ENCODE data around the gene KRTAP5-3. TPM values are rescaled to one million over a fixed set of nuclear protein-coding genes. Genes with fewer than 3 reads are reported as not detected.
A peak's percentile ranks its signal among the peaks of the same experiment; 100 is the strongest.

The KRTAP5-3 gene
- total and polyA plus RNA-seq, 2 experiments from 2014 or later = not detected

DNA sequence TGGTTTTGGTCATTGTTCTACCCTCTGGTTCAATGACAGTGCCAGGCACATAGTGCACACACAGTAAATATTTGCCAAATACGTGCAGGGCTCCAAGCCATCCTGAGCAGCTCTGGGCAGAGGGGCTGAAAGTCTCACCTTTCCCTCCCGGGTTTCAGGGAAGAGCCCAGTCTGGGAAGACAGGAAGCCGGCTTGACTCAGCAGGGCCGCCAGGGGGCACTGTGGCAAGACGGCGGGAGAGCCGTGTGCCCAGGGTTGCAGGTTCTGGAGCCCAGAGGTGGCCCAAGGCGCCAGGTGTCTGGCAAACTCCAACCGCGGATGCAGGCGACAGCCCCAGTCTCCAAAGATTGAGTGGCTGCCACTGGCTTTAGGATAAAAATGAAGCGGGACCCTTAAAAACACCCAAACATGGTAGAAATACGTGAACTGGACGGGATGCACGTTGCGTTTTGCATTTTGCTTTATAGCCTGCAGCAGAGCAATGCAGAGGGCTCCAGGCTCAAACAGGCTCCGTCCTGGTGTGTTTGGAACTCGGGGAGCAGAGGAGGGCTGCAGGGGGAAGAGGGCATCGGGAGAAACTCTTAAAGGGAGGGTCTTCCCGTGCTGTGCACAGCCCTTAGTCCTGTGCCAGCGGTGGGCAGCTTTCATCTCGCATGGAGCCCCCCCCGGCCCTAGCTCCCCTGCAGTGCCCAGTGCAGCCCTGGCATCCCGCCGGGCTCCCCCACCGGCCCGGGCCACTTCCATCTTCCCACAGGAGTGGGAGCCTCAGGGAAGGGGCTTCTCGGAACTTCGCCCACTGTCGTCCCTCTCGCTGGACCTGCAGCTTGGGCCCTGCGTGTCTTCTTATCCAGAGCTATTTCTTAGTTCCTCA lies 32.0 kb upstream of the KRTAP5-3 start:
- Histone ChIP-seq H3K4me2 (ENCODE audit: unreplicated experiment) (no peak overlapping the region), H2AFZ (no peak overlapping the region), H3K27ac (no peak overlapping the region), H3K9ac (no peak overlapping the region), H3K4me1 (ENCODE audit: insufficient read depth) (no peaks in the 10 kb centered on the region), H3F3A (ENCODE audit: insufficient read depth) (no peaks in the 10 kb centered on the region), H3K79me2 (ENCODE audit: insufficient read depth) (no peaks in the 10 kb centered on the region), H3K36me3 (ENCODE audit: low read depth) (no peaks in the 10 kb centered on the region), H3K9me3 (ENCODE audit: low read depth) (no peaks in the 10 kb centered on the region), H3K27me3 (replicated peaks; ENCODE audit: insufficient read depth) (peaks cover 33% of the 10 kb centered on the region), H4K20me1 (ENCODE audit: insufficient read depth) (no peaks in the 10 kb centered on the region), H3K9me2 (ENCODE audit: insufficient read depth) (no peaks in the 10 kb centered on the region), H3K4me3 (no peak overlapping the region)
- in situ Hi-C loops (cut with MboI) = no loop called here
- TF ChIP-seq EZH2phosphoT487 (IDR thresholded peaks at IDR 0.05; ENCODE audit: insufficient read depth, low read depth) (no peak), EZH2 (IDR thresholded peaks at IDR 0.05; ENCODE audit: insufficient read depth, poor library complexity, severe bottlenecking) (no peak)
- 33 to 34% methylated on average over 32 of the region's 32 CpGs for WGBS, 2 experiments (ENCODE audit: low coverage in 1 of 2, low lambda C conversion rate in 2 of 2, missing lambda C conversion rate in 2 of 2)
- peak; percentile 60 for DNase-seq

DNA sequence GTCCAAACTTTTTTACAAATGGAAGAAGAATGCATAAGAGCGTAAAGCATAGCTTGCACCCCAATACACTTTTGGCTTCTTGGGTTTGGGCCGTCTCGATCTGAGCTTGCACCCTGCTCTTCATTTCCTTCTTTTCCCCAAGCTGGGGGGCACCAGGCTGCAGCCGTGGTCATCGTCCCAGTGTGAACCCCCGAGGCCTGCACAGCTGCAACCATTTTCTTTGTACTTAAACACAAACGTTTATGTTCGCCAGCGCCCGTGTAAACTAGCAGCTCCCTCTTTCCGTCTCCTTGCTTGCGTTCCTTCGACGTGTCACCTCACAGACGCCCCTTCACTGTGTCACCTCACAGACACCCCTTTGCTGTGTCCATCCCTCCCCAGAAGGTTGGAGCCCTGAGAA lies 31.4 kb upstream of the KRTAP5-3 start:
- no peak overlapping the region for H3K4me2 ChIP-seq (ENCODE audit: unreplicated experiment)
- no peaks in the 10 kb centered on the region for H4K20me1 ChIP-seq (ENCODE audit: insufficient read depth)
- no peaks in the 10 kb centered on the region for H3F3A ChIP-seq (ENCODE audit: insufficient read depth)
- peaks cover 38% of the 10 kb centered on the region for H3K27me3 ChIP-seq (replicated peaks; ENCODE audit: insufficient read depth)
- TF ChIP-seq EZH2phosphoT487 (IDR thresholded peaks at IDR 0.05; ENCODE audit: insufficient read depth, low read depth) (no peak), EZH2 (IDR thresholded peaks at IDR 0.05; ENCODE audit: insufficient read depth, poor library complexity, severe bottlenecking) (no peak)
- DNase-seq = no peak
- H2AFZ ChIP-seq = no peak overlapping the region
- no peaks in the 10 kb centered on the region for H3K9me2 ChIP-seq (ENCODE audit: insufficient read depth)
- H3K79me2 ChIP-seq (ENCODE audit: insufficient read depth) = no peaks in the 10 kb centered on the region
- H3K27ac ChIP-seq = no peak overlapping the region
- H3K36me3 ChIP-seq (ENCODE audit: low read depth) = no peaks in the 10 kb centered on the region
- in situ Hi-C loops (cut with MboI) = no loop called here
- WGBS, 2 experiments (ENCODE audit: low coverage in 1 of 2, low lambda C conversion rate in 2 of 2, missing lambda C conversion rate in 2 of 2) = 23 to 26% methylated on average over 15 of the region's 15 CpGs
- H3K4me1 ChIP-seq (ENCODE audit: insufficient read depth) = no peaks in the 10 kb centered on the region
- no peak overlapping the region for H3K9ac ChIP-seq
- no peaks in the 10 kb centered on the region for H3K9me3 ChIP-seq (ENCODE audit: low read depth)
- no peak overlapping the region for H3K4me3 ChIP-seq

DNA sequence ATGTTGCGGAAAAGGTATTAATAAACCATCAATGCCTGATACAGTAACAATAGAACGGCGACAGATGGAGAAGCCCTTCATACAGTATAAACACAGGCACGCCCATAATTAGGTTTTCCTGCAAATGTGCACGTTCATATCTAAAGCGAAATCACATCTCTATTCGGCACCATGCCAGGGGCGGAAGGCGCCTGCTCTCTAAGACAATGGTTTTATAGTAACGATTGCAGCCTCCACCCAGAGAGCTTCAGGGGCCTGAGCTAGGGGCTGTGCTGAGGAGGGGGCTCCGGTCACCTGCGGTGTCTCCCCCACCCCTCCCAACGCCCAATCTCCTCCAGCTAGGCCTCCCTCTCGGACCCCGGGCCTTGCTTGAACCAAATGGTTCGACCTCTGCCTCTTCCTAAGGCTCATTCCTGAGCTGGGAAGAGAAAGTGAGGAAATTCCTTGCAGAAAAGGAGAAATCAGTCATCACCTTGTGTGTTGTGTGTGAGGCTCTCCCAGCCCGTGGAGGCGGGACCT lies 30.9 kb upstream of the KRTAP5-3 start:
- in situ Hi-C loops (cut with MboI) = no loop called here

DNA sequence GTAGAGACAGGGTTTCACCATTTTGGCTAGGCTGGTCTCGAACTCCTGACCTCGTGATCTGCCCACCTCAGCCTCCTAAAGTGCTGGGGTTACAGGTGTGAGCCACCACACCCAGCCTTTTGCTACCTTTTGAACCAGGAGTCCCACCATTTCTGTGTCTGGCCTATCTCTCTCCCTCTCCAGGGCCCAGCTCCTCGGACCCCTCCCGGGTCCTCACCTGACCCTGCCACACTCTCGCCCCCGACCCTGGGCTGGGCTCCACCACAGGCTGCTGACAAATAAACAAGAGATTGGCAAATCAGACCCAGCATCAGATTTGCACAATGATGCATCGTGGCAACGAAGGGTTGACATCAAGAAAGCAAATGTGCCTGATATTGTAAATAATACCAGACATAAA lies 30.1 kb upstream of the KRTAP5-3 start:
- H3K9me3 ChIP-seq (ENCODE audit: low read depth) = no peaks in the 10 kb centered on the region
- H3K4me3 ChIP-seq = no peak overlapping the region
- no peaks in the 10 kb centered on the region for H4K20me1 ChIP-seq (ENCODE audit: insufficient read depth)
- DNase-seq = no peak
- H3K9ac ChIP-seq = no peak overlapping the region
- peaks cover 49% of the 10 kb centered on the region for H3K27me3 ChIP-seq (replicated peaks; ENCODE audit: insufficient read depth)
- H2AFZ ChIP-seq = no peak overlapping the region
- H3K79me2 ChIP-seq (ENCODE audit: insufficient read depth) = no peaks in the 10 kb centered on the region
- H3K4me1 ChIP-seq (ENCODE audit: insufficient read depth) = no peaks in the 10 kb centered on the region
- in situ Hi-C loops (cut with MboI) = no loop called here
- TF ChIP-seq EZH2phosphoT487 (IDR thresholded peaks at IDR 0.05; ENCODE audit: insufficient read depth, low read depth) = no peak
- no peaks in the 10 kb centered on the region for H3K9me2 ChIP-seq (ENCODE audit: insufficient read depth)
- H3F3A ChIP-seq (ENCODE audit: insufficient read depth) = no peaks in the 10 kb centered on the region
- WGBS, 2 experiments (ENCODE audit: low coverage in 1 of 2, low lambda C conversion rate in 2 of 2, missing lambda C conversion rate in 2 of 2) = 40 to 47% methylated on average over 8 of the region's 8 CpGs
- H3K4me2 ChIP-seq (ENCODE audit: unreplicated experiment) = no peak overlapping the region
- no peak overlapping the region for H3K27ac ChIP-seq
- no peaks in the 10 kb centered on the region for H3K36me3 ChIP-seq (ENCODE audit: low read depth)

More for the DNA sequence above, 30.9 kb upstream of the KRTAP5-3 start:
- no peak overlapping the region for H3K4me3 ChIP-seq
- no peaks in the 10 kb centered on the region for H3K9me2 ChIP-seq (ENCODE audit: insufficient read depth)
- 21 to 27% methylated on average over 18 of the region's 18 CpGs for WGBS, 2 experiments (ENCODE audit: low coverage in 1 of 2, low lambda C conversion rate in 2 of 2, missing lambda C conversion rate in 2 of 2)
- no peak overlapping the region for H2AFZ ChIP-seq
- no peaks in the 10 kb centered on the region for H3F3A ChIP-seq (ENCODE audit: insufficient read depth)
- DNase-seq = no peak
- peaks cover 43% of the 10 kb centered on the region for H3K27me3 ChIP-seq (replicated peaks; ENCODE audit: insufficient read depth)
- no peak overlapping the region for H3K27ac ChIP-seq
- H4K20me1 ChIP-seq (ENCODE audit: insufficient read depth) = no peaks in the 10 kb centered on the region
- H3K4me1 ChIP-seq (ENCODE audit: insufficient read depth) = no peaks in the 10 kb centered on the region
- no peak for TF ChIP-seq EZH2phosphoT487 (IDR thresholded peaks at IDR 0.05; ENCODE audit: insufficient read depth, low read depth)
- TF ChIP-seq EZH2 (IDR thresholded peaks at IDR 0.05; ENCODE audit: insufficient read depth, poor library complexity, severe bottlenecking) = no peak
- H3K4me2 ChIP-seq (ENCODE audit: unreplicated experiment) = no peak overlapping the region
- H3K9ac ChIP-seq = no peak overlapping the region
- H3K36me3 ChIP-seq (ENCODE audit: low read depth) = no peaks in the 10 kb centered on the region
- H3K9me3 ChIP-seq (ENCODE audit: low read depth) = no peaks in the 10 kb centered on the region
- H3K79me2 ChIP-seq (ENCODE audit: insufficient read depth) = no peaks in the 10 kb centered on the region
